Fibroblast of pulmonary artery (primary cell): ENCODE measurements around the gene MRPL10.

ENCODE experiments used
- DNase-seq: peaks from one replicate; pipeline ENCODE4 v3.0.0-alpha.2; 2010; ENCODE audit warnings: low read depth
- H3K4me3 ChIP-seq: replicated peaks from 2 replicates; pipeline ENCODE4 v1.5.1; 2011; ENCODE audit warnings: low read depth, mild to moderate bottlenecking, control low read depth, low read length, moderate library complexity
- TF ChIP-seq, protein P1 (sequence below): IDR thresholded peaks from 2 replicates; pipeline ENCODE4 v1.5.1; 2011; ENCODE audit warnings: mild to moderate bottlenecking, control low read depth, low read length, inconsistent platforms; ENCODE audit errors: missing control alignments

The MRPL10 gene

GRCh38 chr17:47831003-47831933 is at the start of gene MRPL10, which contains the start of gene LRRC46:
Gene MRPL10, minus strand, starts transcription at chr17:47831541. Its CDS starts 30 bp downstream, at chr17:47831511.
Gene LRRC46, plus strand, starts transcription at chr17:47831670. Its CDS starts 320 bp downstream, at chr17:47831990.
- peak; percentile 95 for DNase-seq
- TF ChIP-seq, protein P1, sequence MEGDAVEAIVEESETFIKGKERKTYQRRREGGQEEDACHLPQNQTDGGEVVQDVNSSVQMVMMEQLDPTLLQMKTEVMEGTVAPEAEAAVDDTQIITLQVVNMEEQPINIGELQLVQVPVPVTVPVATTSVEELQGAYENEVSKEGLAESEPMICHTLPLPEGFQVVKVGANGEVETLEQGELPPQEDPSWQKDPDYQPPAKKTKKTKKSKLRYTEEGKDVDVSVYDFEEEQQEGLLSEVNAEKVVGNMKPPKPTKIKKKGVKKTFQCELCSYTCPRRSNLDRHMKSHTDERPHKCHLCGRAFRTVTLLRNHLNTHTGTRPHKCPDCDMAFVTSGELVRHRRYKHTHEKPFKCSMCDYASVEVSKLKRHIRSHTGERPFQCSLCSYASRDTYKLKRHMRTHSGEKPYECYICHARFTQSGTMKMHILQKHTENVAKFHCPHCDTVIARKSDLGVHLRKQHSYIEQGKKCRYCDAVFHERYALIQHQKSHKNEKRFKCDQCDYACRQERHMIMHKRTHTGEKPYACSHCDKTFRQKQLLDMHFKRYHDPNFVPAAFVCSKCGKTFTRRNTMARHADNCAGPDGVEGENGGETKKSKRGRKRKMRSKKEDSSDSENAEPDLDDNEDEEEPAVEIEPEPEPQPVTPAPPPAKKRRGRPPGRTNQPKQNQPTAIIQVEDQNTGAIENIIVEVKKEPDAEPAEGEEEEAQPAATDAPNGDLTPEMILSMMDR = peak; percentile 51
- H3K4me3 ChIP-seq = peak within 1 kb of the TSS; percentile 98

GRCh38 chr17:47879776-47880454 is 48.6 kb upstream of the MRPL10 start:
- TF ChIP-seq, protein P1 = no peak
- no peak overlapping the region for H3K4me3 ChIP-seq
- no peak for DNase-seq

- no peak for DNase-seq
- no peak overlapping the region for H3K4me3 ChIP-seq
- TF ChIP-seq, protein P1 = no peak
Measured at GRCh38 chr17:47879028-47879585, 47.8 kb upstream of the MRPL10 start.

- no peak for DNase-seq
- no peak overlapping the region for H3K4me3 ChIP-seq
- TF ChIP-seq, protein P1 = no peak
Measured at GRCh38 chr17:47878203-47879027, 47.1 kb upstream of the MRPL10 start.

DNA sequence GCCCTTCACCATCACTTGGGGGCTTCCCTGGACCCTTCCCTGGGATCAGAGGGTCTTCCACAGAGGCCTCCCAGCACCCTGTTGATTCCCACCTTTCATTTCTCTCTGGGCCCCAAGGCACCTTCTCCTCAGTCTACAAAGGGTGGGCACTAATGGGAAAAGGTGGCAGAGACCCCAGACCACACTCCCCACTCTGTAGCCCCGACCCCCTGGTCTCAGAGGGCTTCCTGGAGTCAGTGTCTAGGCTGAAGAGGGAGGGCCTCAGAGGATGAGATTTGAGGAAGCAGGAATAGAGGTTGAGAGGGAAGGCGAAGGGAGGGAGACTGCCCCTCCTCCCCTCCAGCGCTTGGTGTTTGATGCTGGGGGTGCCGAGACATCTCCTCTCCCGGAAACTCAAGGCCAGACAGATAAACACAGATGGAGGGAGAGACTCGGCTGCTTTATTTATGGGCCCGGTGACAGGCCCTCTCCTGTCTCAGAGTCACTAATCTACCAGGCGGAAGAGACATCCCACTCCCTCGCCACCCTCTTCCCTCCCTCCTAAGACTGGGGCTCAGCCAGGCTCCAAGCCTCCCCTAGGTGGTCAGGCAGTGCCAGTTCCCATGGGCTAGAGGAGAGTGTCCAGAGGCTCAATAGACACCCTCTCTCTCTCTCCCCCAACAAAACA is 46.2 kb upstream of the MRPL10 start:
- H3K4me3 ChIP-seq = no peak overlapping the region
- no peak for DNase-seq
- TF ChIP-seq, protein P1 = no peak
